Adrenal gland (tissue), 19 donors: ENCODE measurements around the gene SPRR1A. TPM values are rescaled to one million over a fixed set of nuclear protein-coding genes. Genes with fewer than 3 reads are reported as not detected.

Experiments
- DNase-seq, 7 donors: peaks; one replicate each; pipeline ENCODE4 v3.0.0-alpha.2; 2019 to 2020
- H3K27ac ChIP-seq, 5 donors: fragments of 200-600 bp; sonication (generic) in 4 of 5; 1 replicate in 3 of 5; 2 replicates in 2 of 5; pipeline versions ENCODE4 v1.5.1 to v1.8.0; 2016 to 2020; ENCODE audit warnings: mild to moderate bottlenecking in 1 of 5
- H3K27me3 ChIP-seq: fragments of 200-600 bp; 2 replicates; pipeline ENCODE4 v1.8.0; 2021
- H3K36me3 ChIP-seq, 2 donors: fragments of 200-600 bp; replicated peaks in 1 of 2; 1 replicate in 1 of 2; 2 replicates in 1 of 2; pipeline versions ENCODE4 v1.5.1 to v1.8.0; 2018 to 2022
- H3K4me1 ChIP-seq, 2 donors: fragments of 200-600 bp; replicated peaks in 1 of 2; 1 replicate in 1 of 2; 2 replicates in 1 of 2; pipeline versions ENCODE4 v1.5.1 to v1.8.0; 2018 to 2021
- H3K4me3 ChIP-seq, 4 donors: fragments of 200-600 bp; sonication (generic) in 3 of 4; one replicate each; pipeline ENCODE4 v1.5.1; 2016 to 2018
- H3K9me3 ChIP-seq, 3 donors: fragments of 200-600 bp; sonication (generic) in 1 of 3; replicated peaks in 1 of 3; 1 replicate in 2 of 3; 2 replicates in 1 of 3; pipeline versions ENCODE4 v1.5.1 to v1.8.0; 2016 to 2021
- POLR2A ChIP-seq, 2 donors: fragments of 450-650 bp; IDR thresholded peaks; one replicate each; pipeline ENCODE4 v1.6.1; 2017; ENCODE audit warnings: antibody characterized with exemption in 2 of 2, mild to moderate bottlenecking in 2 of 2, moderate library complexity in 1 of 2
- whole genome bisulfite sequencing, 4 donors: extraction: QIAGEN DNeasy Blood & Tissue Kit in 2 of 4; methylation state at CpG; one replicate each; pipeline versions ENCODE4 v1.1.5 to v1.1.7; 2013 to 2017; 5-methylcytosine and 5-hydroxymethylcytosine counted together
- intact Hi-C, 2 donors: fragments of 100-400 bp; cut with DNase I; formaldehyde crosslinking; loops; one replicate each; pipeline versions ENCODE4 v1.14.1 to v1.15.0; 2022 to 2023
- long read RNA-seq, 10 donors: library from polyadenylated mRNA in 3 of 10; unstranded in 2 of 10; stranded (forward) in 1 of 10; transcript quantifications; one replicate each; pipeline ENCODE4 v2.0.0 and lab custom pipeline, GENCODE V29; 2021 to 2026
- polyA plus RNA-seq, 3 donors: library from polyadenylated mRNA; stranded (reverse); fragments of 200-250 nt in 2 of 3; fragments of 350-450 nt in 1 of 3; fragmentation: Illumina TruSeq in 1 of 3; extraction: RNeasy Lipid Tissue Mini Kit (QIAGEN cat#74804) in 1 of 3; gene quantifications; one replicate each; pipeline ENCODE4 v1.2.3, GENCODE V29; 2013 to 2014
- total RNA-seq, 9 donors: library from RNA; depleted of rRNA in 4 of 9; stranded (reverse); fragments of >200 nt in 4 of 9; fragments of 120-200 nt in 1 of 9; fragmentation: NEBNext Ultra II Directional in 1 of 9; extraction: Animal tissue kit (Norgen Biotek cat#: 25700) in 1 of 9; gene quantifications; one replicate each; pipeline versions ENCODE4 v1.1.0 to v1.2.4, GENCODE V29; 2013 to 2023
- TF ChIP-seq, protein P1 (sequence below), 6 experiments: fragments of 450-650 bp in 4 of 6; fragments of 200-600 bp in 2 of 6; sonication (generic) in 1 of 6; IDR thresholded peaks; 1 replicate in 5 of 6; 2 replicates in 1 of 6; pipeline versions ENCODE4 v1.5.1 to v1.8.0; 2016 to 2021; ENCODE audit warnings: antibody characterized with exemption in 6 of 6, mild to moderate bottlenecking in 2 of 6, moderate library complexity in 1 of 6
- donor health status: healthy with polysubstance abuse.
- donor health status: Bipolar disorder and iron deficiency.
- donor health status: DM: yes; HTN: yes; CAD: no.
- donor health status: DM: no; HTN: no; CAD: no.
- donor health status: DM: no; HTN: no; CAD: no.
- donor health status: DM: yes; HTN: yes; CAD: no.

Gene SPRR1A, protein sequence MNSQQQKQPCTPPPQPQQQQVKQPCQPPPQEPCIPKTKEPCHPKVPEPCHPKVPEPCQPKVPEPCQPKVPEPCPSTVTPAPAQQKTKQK
- not detected for total RNA-seq
- polyA plus RNA-seq = not detected
- long read RNA-seq, donor 1 = 0 reads
- long read RNA-seq, donor 2 = 0 reads
- long read RNA-seq, donor 3 = 0 reads
- long read RNA-seq, donor 4 = 0 reads
- long read RNA-seq, donor 5 = 0 reads
- long read RNA-seq, donor 6 = 0 reads
- long read RNA-seq, donor 7, partial matches to known transcripts = 0 of 1 reads
- long read RNA-seq, donor 7, other reads (novel, unspliced or antisense) = 0 of 1 reads
- long read RNA-seq, donor 8 = 0 reads
- long read RNA-seq, donor 9 = 0 reads
- long read RNA-seq, donor 10 = 0 reads

DNA sequence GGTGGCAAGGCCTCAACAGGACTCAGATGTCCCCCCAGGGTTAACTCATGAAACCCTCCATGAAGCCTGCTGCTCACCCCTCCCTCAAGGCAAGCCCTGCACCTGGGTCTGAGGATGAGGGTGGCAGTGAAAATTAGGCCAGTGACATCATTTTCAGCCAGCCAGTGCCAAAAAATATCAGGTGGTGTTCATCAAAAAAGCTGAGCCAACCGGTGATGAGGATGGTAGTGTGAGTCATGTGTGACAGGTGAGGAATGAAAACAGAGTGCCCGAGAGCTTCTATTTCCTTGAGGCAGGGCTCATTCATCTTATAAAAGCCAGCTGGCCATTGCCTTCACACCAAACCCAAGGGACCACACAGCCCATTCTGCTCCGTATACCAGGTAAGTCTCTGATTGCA, at the start of gene SPRR1A:
SPRR1A (plus strand) TSS at position 339 of the 400 bp plus-strand sequence. CDS start 1,150 bp downstream, outside the sequence.
- intact Hi-C loops = no loop called here
- no peak within 1 kb of the TSS for H3K27ac ChIP-seq
- no peaks in the 10 kb centered on the region for H3K9me3 ChIP-seq
- no peak for DNase-seq
- WGBS, 4 donors = 75 to 83% (median 80%) methylated on average over 3 of the region's 3 CpGs
- no peaks in the 10 kb centered on the region for H3K36me3 ChIP-seq
- no peak within 1 kb of the TSS for H3K4me3 ChIP-seq
- TF ChIP-seq POLR2A (IDR thresholded peaks at IDR 0.05) = no peak
- TF ChIP-seq, protein P1, sequence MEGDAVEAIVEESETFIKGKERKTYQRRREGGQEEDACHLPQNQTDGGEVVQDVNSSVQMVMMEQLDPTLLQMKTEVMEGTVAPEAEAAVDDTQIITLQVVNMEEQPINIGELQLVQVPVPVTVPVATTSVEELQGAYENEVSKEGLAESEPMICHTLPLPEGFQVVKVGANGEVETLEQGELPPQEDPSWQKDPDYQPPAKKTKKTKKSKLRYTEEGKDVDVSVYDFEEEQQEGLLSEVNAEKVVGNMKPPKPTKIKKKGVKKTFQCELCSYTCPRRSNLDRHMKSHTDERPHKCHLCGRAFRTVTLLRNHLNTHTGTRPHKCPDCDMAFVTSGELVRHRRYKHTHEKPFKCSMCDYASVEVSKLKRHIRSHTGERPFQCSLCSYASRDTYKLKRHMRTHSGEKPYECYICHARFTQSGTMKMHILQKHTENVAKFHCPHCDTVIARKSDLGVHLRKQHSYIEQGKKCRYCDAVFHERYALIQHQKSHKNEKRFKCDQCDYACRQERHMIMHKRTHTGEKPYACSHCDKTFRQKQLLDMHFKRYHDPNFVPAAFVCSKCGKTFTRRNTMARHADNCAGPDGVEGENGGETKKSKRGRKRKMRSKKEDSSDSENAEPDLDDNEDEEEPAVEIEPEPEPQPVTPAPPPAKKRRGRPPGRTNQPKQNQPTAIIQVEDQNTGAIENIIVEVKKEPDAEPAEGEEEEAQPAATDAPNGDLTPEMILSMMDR (IDR thresholded peaks at IDR 0.05) = no peak
- no peaks in the 10 kb centered on the region for H3K27me3 ChIP-seq
- no peaks in the 10 kb centered on the region for H3K4me1 ChIP-seq

DNA sequence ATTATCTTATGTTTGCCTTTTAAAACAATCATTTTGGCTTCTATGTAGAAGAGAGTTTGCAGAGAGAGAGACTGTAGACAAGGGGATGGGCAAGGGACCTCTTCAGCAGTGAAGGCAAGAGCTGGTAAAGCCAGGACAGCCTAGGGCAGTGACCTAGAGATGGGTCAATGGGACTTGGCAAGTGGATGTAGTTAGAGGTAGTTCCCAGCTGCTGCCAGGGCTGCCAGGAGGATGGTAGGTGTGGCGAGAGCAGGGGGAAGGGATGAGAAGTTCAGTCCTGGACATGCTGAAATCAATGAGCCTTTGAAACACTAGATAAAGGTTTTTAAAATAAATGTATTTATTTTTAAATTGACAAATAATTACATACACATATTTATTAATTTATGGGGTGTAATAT, 43.3 kb upstream of the SPRR1A start:
- no peak overlapping the region for H3K27ac ChIP-seq
- H3K4me3 ChIP-seq = no peak overlapping the region
- DNase-seq = no peak
- intact Hi-C loops = no loop called here
- 80 to 100% (median 91%) methylated on average over 1 of the region's 1 CpG for WGBS, 4 donors
- no peaks in the 10 kb centered on the region for H3K36me3 ChIP-seq
- H3K27me3 ChIP-seq = no peaks in the 10 kb centered on the region
- TF ChIP-seq, protein P1 (IDR thresholded peaks at IDR 0.05) = no peak
- no peak for TF ChIP-seq POLR2A (IDR thresholded peaks at IDR 0.05)
- H3K9me3 ChIP-seq = no peaks in the 10 kb centered on the region
- no peaks in the 10 kb centered on the region for H3K4me1 ChIP-seq

DNA sequence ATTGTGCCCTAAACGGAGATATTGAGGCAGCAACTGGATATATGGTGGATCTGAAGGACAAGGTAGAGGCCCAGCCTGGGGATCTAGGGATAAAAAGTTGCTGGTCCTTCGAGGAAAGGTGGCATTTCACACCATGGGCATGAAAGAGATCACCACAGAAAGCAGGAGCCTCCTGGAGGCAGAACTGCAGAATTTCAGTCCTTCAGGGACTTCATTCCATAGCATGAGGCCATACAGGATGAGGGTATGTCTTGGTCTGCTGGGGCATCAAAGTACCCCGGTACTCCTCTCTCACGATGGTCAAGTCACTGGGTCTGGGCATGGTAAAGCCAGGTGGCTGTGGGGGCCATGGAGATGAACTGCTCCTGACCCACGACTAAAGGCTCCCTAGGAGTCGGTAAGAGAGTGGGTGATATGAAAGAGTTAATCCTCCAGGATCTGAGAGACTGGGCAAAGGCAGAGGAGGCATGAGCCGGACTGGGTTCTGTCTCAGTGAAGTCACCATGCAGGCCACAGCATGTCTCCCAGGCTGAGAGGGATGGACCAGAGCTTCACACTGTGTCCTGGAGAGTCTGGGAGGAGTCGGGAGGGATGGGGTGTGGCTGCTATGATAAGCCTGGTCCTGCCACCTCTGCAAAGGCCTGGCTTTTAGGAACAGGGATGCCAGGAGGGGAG, 42.7 kb upstream of the SPRR1A start:
- TF ChIP-seq, protein P1 (IDR thresholded peaks at IDR 0.05) = no peak
- no peak for TF ChIP-seq POLR2A (IDR thresholded peaks at IDR 0.05)
- intact Hi-C loops = no loop called here
- H3K36me3 ChIP-seq = no peaks in the 10 kb centered on the region
- DNase-seq = no peak
- H3K4me3 ChIP-seq = no peak overlapping the region
- H3K27me3 ChIP-seq = no peaks in the 10 kb centered on the region
- H3K4me1 ChIP-seq = no peaks in the 10 kb centered on the region
- 67 to 78% (median 73%) methylated on average over 6 to 8 of the region's 8 CpGs for whole genome bisulfite sequencing, 4 donors
- no peaks in the 10 kb centered on the region for H3K9me3 ChIP-seq
- H3K27ac ChIP-seq = no peak overlapping the region

DNA sequence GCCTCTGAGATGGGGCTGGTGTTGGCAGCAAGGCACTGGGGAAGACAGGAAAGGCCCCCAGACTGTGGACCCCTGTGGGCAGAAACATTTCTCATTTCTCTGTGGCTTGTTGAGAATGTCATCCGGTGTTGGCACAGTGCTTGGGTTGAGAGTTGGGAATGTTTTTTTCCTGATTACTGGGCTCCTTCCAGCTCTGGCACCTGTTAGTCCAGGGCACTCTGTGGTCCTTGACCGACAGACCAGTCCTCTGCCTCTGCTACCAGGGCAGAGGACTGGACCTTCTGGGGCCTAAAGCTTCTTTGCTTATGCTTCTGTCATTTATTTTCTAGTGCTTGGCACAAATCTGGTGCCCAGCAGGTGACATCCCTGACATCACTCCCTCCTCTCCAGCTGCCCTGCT, 41.7 kb upstream of the SPRR1A start:
- intact Hi-C loops = no loop called here
- WGBS, 4 donors = 70 to 91% (median 79%) methylated on average over 1 to 2 of the region's 2 CpGs
- no peaks in the 10 kb centered on the region for H3K9me3 ChIP-seq
- TF ChIP-seq POLR2A (IDR thresholded peaks at IDR 0.05) = no peak
- TF ChIP-seq, protein P1 (IDR thresholded peaks at IDR 0.05) = no peak
- H3K4me3 ChIP-seq = no peak overlapping the region
- no peaks in the 10 kb centered on the region for H3K4me1 ChIP-seq
- no peaks in the 10 kb centered on the region for H3K36me3 ChIP-seq
- no peaks in the 10 kb centered on the region for H3K27me3 ChIP-seq
- DNase-seq = no peak
- H3K27ac ChIP-seq = no peak overlapping the region
